Ecto neural progenitor cell (in vitro differentiated cells): ENCODE data around the gene SFT2D3.
A peak's percentile ranks its signal among the peaks of the same experiment; 100 is the strongest.

Experiments
- DNase-seq: peaks from one replicate; pipeline ENCODE4 v3.0.0-alpha.2; 2018; ENCODE audit warnings: low spot score

Gene SFT2D3

DNA sequence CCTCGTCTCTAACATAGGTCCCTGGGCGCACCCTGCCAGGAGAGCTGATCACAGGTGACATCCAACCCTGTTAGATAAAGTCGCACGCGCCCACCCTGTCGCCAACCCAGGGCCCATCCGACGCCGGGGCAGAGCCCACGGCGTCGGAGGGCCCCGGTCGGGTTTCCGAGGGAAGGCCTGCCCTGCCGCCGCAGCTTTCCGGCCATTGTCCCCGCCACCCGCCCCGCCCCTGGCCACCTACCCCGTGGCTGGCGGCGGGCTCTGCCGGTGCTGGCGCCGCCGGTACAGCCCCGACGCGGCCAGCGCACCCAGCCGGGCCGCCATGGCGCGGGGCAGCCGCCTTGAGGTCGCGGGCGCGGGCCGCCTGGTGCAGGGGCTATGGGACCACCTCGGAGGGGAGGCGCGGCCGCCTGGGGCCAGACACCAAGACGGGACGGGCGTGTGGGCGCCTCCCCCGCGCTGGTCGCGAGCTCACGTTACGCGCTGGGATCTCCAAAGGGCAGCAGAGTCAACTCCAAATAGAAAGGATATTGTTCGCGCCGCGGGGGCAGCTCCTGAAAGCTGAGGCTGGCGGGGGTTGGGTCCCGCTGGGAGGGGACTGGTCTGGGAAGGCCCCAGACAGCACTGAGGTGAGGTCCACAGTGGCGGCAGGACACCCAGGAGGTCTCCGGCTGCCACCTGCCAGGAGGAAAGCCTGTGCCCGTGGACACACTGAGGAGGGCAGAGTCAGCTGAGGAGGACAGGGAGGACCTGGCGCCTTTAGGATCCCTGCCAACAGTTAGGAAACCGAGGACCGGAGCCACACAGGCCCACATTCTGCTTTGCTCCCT, 37.0 kb upstream of the SFT2D3 start:
- DNase-seq, result peak; percentile 74

DNA sequence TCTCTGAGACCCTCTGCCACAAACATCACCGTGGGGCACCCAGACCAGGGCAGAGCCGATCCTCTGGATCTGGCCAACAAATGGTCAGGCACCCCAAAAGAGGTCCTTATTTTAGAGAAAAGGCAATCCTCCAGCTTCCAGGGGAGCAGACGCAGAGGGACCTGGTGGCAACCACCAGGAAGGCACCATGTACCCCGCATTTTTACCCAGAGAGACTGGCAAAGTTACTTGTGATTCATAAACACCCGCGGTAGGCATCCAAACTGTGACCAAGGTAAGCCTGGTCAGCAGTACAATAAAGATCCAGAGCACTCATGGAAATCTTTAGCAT, 36.4 kb upstream of the SFT2D3 start:
- DNase-seq, result no peak

DNA sequence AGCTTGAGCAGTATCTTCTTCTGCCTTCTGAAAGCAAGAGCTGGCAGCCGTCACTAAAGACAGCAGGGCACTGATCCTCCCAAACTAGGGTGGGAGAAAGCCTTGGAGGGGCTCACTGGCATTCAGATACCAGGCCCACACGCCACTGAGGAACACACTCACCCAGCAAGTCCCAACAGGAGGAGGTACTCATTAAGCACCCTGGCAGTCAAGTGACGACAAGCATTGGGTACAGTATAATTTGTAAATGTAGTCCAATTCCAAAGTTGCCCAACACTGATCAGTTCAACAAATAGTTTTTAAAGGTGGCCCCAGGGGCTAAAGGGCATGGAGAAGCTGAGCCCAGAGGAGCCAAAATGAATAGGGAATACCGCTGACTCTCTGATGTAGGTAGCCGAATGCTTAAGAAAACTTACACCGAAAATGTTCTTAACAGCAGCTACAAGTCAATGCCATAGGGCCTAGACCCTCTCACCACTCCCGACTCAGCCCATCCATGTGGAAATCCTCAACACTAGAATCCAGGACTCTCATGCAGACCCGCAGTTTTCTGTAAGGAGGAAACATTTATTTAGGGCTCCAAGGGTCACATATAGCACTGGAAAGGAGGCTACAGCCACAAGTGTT, 35.9 kb upstream of the SFT2D3 start:
- no peak for DNase-seq

DNA sequence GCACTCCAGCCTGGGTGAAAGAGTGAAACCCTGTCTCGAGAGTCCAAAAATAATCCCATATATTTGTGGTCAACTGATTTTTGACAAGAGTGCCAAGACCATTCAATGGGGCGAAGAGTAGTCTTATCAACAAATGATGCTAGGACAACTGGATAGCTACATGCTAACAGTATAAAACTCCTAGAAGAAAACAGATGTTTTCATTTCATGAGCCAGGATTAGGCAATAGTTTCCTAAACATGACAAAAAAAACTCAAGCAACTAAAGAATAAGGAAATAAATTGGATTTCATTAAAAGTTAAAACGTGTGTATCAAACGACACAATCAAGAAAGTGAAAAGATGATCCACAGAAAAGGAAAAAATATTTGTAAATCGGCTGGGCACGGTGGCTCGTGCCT, 32.2 kb upstream of the SFT2D3 start:
- DNase-seq, result no peak

DNA sequence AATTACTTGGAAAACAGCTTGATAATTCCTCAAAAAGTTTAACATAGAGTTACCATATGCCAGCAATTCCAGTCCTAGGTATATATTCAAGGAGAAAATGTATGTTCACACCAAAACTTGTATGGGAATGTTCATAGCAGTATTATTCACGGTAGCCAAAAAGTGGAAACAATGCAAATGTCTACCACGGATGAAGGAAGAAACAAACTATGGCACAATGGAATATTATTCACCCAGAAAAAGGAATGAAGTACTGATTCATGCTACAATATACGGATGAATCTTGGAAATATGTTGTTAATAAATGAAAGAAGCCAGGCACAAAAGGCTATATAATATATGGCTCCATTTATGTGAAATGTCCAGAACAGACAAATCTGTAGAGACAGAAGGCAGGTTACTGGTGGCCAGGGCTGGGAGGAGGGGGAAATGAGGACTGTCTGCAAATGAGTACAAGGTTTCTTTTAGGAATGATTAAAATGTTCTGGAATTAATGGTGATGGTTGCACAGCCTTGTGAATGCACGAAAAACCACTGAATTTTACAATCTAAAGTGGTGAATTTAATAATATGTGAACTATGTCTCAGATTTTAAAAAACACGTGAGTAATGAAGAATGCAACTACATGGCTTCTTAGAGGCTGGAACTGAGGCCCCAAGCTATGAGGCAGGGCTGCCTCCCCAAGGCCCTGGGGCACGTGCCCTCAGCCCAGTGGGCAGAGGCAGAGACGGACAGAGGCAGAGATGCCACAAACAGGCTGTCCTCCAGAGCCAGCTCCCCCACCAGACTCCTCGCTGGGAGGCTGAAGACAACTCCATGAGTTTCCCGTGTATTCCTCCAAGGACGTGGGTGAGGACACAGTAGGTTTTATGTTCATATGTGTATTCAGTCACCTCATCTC, 31.0 kb upstream of the SFT2D3 start:
- DNase-seq, result no peak

DNA sequence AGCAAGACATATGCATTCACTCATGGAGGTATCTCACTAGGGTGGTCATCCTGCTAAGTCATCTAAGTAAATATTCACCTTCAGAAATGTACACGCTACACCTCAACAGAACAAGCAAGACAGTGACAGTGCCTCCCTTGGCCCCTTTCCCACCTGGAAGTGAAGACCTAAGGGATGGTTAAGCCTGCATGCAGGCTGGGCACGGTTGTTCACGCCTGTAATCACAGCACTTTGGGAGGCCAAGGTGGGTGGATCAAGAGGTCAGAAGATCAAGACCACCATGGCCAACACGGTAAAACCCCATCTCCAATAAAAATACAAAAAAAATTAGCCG, 30.4 kb upstream of the SFT2D3 start:
- DNase-seq, result no peak

DNA sequence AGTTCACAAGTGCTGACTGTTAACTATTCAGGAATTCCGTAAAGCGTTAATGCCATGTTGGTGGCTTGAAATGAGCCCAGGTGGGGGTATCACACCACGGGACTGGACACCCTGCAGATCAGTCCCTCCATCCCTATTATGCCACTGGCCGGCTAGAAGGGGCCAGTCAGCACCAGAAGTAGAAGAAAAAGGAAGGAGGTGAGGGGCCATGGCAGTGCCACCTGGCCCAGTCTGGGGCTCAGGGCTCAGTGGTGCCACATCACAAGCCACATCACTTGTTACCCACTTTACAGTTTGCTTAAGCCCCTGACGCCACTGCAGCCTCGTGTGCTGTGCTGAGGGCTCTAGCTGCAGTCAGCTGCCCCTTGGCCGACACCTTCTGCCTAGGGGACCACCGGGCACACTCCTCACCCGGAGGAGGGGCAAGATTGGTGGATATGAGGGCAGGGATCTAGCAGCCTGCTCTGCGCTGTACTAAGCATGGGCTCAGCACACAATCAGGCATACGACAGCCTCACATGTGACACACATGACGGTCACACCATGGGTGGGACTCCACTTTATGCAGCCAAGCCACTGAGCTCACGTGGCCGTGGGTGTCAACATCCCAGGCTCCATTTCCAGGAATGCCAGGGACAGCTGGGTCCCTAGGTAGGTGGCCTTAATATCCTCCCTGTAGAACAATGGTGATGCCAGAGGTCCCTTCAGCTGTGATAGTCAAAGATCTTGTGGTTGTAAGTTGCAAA, 29.6 kb upstream of the SFT2D3 start:
- DNase-seq, result no peak

DNA sequence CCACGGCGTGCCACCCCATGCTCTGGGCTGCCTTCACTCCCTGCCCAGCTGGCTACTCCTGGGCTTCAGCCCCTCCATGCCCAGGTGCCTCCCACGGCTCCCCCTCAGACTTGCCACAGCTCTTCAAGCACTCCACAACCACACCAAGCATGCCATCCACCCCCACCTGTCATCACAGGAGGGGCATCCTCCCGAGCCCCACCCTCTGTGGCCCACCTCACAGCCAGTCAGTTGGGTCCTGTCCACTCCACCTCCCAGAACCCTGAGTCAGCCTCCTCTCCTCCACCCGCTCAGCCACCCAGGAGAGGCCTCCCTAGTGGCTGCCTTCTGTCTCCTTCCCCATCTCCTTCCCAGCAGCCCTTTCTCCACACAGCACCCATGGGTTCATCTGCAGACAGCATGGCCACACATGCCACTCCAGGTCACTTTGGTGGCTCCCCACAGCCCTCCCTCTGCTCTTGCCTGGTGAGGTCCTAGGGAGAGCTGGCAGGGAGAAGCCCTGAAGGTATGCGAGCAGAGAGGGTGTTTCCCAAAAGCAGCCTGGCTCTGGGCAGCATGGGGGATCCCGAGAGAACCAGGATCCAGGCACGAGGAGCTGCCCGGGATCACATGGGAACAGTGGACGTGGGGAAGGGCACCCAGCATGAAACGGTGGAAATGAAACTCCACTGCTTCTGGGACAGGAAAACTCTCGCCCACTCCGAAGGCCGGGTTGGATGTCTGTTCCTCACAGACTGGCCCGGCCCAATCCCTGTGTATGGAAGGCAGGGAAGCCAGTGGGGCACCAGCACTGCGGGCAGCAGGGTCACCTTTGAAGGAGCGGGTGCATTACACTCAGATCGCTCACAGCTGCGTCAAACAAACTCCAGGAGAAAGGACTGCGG, 28.7 kb upstream of the SFT2D3 start:
- DNase-seq, result no peak

DNA sequence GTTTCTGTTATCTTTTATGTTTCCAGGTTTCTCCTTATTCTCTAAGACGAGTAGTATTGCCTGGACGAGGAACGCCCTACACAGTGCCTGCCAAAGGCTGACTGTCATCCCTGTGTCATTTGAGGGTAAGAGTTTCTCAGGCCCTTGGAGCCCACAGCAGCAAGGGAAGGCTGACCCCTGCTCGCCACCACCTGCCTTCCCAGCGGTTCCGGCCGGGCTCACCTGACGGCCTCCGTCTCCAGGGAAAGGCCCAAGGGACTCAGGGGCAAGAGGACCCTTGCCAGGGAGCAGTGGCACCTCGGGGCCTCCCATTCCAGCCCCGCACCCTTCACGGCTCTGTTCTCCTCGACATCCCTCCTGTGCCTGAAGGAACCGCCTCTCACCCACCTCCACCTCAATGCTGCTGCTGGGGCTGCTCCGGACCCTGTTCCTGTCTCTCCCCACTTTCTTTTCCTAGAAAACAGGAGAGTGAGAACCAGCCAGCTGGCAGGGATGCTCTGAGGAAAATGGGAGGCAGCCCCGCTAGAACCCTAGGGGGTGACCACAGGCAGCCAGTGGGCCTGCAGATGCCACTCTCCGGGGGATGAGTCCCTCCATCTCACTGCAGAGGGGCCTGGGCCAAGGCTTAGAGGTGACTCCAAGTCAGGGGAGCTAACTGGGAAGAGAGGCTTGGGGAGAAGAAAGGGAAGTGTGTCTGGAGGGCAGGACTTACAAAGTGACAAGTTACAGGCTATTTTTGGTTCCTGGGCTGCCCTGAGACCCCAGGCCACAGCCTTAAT, 27.8 kb upstream of the SFT2D3 start:
- no peak for DNase-seq

DNA sequence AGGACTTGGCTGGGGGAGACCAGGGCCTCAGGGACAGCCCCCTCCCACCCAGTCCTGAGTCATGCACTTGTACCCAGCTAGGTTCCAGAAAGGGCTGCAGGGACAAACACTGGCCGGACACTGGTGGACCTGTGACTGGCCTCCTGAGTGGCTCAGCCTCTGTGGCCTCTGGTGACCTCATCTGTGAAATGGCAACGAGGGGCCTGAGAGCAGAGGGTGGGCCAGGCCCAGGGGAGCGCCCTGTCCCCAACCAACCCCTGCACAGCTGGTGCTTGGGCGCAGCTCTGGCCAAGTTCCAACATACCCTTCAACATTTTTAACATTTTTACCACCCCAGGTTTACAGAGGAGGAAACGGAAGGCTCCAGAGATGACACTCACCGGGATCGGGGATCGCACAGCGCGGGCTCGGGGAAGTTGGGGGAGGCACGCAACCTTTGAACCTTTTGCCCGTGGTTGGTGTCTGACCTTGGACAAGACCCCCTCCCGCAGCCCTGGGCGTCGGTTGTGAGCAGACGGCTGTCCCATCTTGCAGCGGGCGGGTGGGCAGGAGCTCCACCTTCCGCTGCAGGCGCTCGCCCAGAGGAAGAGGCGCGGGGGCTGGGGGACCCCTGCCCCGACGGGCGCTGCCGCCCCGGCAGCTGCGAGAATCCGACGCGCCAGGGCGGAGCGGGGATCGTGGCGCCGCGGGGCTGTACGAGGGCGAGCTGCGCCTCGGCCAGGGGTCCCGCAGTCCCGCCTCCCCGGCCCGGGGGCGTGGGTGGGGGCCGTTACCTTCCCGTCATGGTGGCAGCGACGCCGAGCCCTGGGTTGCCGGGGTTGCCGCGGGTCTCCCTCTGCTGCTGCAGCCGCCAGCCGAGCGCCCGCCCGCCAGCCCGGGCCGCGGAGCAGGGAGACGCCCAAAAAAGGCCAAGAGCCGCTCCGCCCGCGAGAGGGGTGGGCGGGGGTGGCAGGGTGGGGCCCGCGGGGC, 26.8 kb upstream of the SFT2D3 start:
- peak; percentile 46 for DNase-seq

DNA sequence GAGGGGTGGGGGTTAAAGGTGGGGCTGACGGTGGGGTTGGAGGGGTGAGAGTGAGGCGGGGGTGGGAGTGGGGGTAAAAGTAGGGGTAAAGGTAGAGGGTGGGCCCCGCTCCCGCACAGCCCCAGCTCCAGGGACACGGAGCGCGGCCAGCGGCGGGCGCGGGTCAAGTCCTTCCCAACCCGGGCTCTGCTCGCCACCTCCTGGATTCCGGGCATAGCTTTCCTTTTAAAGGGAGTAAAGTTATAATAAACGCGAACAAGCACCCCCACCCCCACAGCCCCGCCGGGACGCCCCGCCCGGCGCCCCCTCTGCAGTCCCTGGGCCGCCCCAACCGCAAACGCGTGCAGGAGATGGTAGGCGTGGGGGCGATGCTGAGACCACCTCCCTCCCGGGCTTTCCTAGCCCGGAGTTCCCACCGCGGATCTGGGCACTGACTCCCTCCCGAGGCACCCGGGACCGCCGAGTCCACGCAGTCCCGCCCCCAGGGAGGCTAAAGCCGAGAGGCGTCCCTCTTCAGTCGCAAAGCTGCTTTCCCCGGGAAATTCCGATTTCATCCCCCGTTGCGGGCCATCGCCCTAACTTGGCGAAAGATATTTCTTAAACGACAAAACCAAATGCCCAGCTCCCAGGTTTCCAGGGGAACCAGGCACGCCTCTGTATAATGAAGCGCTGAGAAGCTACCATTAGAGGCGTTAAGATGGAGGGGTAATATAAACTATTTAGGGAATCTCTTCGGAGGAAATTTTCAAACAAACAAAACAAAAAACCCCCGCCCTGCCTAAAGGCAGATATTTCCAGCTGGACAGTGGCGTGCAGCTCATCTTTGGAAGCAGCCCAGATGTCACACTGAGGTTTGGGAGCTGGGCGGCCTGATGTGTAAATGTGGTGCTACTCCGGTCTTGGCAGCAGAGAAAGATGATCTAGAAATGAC, 25.7 kb upstream of the SFT2D3 start, which contains the start of gene LIMS2:
TSS of gene LIMS2 (minus strand) at position 200 of the 931 bp plus-strand sequence. CDS start 506 bp downstream, outside the sequence.
- DNase-seq, result no peak

DNA sequence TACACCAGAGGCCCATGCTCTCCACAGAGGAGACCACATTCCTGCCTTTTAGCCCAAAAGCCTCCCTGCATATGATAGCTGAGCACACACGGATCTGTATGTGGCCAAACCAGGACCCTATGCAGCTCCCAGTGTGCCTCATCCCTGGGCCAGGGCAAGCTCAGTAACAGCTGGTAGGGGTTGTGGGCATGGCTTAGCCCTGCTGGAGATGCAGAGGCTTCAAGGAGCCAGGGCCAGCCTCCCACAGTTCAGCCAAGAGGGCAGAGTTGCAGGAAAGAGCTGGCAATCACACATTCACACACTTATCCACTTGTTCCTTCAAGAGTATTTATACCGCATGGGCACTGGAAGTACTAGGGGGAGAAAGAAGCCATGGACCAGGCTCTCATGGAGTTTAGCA, 24.4 kb upstream of the SFT2D3 start:
- no peak for DNase-seq

DNA sequence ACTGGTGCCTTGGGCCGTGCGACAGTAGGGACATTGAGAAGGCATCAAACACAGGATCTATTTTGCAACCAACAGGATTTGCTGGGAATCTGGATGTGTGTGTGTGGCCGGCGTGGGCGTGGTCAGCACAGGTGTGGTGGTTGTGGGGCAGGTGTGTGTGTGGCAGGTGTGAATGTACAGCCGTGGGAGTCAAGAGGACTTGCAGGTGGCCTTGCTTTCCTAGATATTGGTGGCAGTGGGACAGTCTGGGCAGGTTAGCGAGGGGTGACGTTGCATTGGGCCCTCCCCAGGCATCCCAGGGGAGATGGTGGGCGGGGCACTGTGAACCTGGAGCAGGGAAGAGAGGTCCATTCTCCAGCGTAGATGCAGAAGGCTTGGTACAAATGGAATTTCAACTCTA, 22.8 kb upstream of the SFT2D3 start:
- no peak for DNase-seq

DNA sequence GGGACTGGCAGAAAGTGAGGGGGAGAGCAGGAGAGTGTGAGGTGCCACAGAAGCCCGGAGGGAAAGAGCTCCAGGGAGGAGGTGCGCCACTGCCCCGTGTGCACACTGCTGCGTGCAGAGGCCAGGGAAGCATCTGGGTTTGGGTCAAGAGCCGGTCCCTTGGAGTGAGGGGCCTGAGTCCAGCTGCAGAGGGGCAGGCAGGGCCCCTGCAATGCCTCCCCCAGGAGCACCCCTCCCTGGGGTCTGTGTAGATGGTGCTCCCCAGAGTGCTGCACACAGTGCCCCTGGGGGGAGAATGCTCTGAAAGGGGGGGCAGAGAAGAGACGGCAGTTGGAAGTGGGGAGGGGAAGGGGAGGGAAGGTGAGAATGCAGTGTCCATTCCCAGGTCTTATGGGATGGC, 22.3 kb upstream of the SFT2D3 start:
- no peak for DNase-seq

DNA sequence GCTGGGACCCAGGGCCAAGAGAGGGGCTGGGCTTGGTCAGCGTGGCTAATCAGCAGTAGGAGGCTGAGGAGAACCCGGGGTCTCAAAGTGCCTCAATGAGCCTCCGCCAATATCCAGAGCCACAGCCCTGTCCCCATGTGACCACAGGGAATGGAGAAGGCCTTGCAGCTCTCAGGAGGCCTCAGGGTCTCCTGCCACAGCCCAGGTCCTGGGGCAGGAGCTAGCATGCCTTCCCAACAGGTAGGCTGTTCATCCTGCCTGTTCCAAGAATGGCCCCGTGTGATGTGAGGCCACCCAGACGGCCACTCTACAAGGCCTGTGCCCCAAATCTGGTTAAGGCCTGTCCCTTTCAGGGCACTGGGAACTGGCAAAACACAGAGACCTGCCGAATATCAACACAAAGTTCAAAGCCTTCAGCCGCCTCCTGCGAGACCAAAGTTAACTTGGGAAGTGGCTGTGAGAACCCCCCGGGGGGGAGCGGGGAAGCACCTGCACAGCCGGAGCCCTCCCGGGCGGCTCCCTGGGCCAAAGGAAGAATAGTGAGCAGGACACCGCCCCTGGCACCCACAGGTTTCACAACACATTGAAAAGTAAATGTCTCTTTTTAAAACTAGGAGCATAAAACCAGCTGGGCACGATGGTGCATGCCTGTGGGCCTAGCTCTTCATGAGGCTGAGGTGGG, 21.5 kb upstream of the SFT2D3 start:
- DNase-seq, result no peak

DNA sequence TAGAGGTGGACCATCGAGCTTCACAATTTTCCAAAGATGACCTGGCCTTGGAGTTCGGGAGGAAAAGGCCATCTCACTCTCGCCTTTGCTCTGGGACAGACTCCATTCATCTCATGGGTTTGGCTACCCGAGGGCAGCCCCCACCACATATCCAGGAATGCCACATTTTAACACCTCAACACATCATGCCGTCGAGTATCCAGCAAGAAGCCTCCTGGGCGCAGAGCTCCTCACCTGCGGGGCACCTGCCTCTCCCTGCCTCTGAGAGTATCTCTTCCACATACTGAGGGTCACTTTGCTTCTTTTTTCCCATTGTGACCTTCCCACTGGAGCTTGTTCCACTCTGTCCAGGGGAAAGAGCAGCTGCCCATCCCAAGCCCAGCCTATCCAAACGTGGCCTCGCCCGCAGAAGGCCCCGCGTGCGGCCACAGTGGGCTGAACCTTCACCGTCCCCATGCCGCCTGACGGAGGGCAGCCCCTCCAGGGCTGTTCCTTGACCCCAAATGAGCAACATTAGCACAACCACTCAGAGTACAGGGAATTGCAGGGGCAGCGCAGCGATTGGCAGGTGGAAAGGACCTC, 20.5 kb upstream of the SFT2D3 start:
- no peak for DNase-seq

DNA sequence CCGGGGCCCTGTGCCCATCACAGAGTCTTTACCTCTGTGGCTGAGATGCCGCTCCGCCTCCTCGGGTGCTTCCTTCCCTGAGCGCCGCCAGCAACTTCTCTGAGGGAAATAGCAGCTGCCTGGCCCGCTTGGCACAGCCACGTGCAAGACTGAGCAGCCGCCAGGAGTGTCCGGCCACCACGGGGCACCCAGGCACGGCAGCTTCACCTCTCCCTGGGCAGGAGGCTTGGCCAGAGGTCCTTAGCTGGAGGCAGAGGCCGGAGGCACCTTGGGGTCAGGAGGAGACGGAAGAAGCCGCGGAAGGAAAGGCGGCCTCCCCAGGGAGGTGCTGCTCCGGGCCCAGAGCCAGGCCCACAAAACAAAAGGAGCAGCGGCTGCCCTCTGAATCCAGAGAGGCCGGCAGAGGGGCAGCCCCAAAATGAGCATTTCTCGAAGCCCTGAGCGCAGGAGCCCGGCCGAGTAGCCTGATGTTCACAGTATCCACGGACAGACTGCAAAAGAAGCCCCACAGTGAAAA, 20.0 kb upstream of the SFT2D3 start:
- peak; percentile 49 for DNase-seq
